Smooth muscle cell (in vitro differentiated cells): ENCODE results near the gene FAM9B. TPM values are rescaled to one million over a fixed set of nuclear protein-coding genes. Genes with fewer than 3 reads are reported as not detected.

Experiments used
- DNase-seq: peaks from one replicate; lab custom pipeline; 2025; ENCODE audit not compliant: unreplicated experiment; lab: John Stamatoyannopoulos, UW
- H2AFZ ChIP-seq: fragments of 200-600 bp; sonication (generic); 2 replicates; pipeline ENCODE4 v1.6.0; 2016; ENCODE audit warnings: antibody characterized with exemption, low read depth, mild to moderate bottlenecking
- H3F3A ChIP-seq: fragments of 200-600 bp; sonication (generic); 2 replicates; pipeline ENCODE4 v1.6.0; 2017; ENCODE audit warnings: antibody characterized with exemption, low read depth
- H3K27ac ChIP-seq: fragments of 200-600 bp; sonication (generic); 2 replicates; pipeline ENCODE4 v1.5.1; 2016; ENCODE audit warnings: low read depth, mild to moderate bottlenecking
- H3K27me3 ChIP-seq: fragments of 200-600 bp; sonication (generic); 2 replicates; pipeline ENCODE4 v1.6.1; 2016; ENCODE audit warnings: low read depth, mild to moderate bottlenecking
- H3K36me3 ChIP-seq: fragments of 200-600 bp; sonication (generic); 2 replicates; pipeline ENCODE4 v1.5.1; 2016; ENCODE audit warnings: low read depth
- H3K4me1 ChIP-seq: fragments of 200-600 bp; sonication (generic); 2 replicates; pipeline ENCODE4 v1.5.1; 2016; ENCODE audit warnings: low read depth
- H3K4me2 ChIP-seq: fragments of 200-600 bp; sonication (generic); 2 replicates; pipeline ENCODE4 v1.6.0; 2016; ENCODE audit warnings: mild to moderate bottlenecking
- H3K4me3 ChIP-seq: fragments of 200-600 bp; sonication (generic); 2 replicates; pipeline ENCODE4 v1.5.1; 2016; ENCODE audit warnings: mild to moderate bottlenecking
- H3K79me2 ChIP-seq: fragments of 200-600 bp; sonication (generic); 2 replicates; pipeline ENCODE4 v1.6.0; 2016; ENCODE audit warnings: low read depth, mild to moderate bottlenecking
- H3K9ac ChIP-seq: fragments of 200-600 bp; sonication (generic); 2 replicates; pipeline ENCODE4 v1.6.0; 2016; ENCODE audit warnings: low read depth
- H3K9me3 ChIP-seq: fragments of 200-600 bp; sonication (generic); replicated peaks from 2 replicates; pipeline ENCODE4 v1.5.1; 2016; ENCODE audit warnings: low read depth
- H4K20me1 ChIP-seq: fragments of 200-600 bp; sonication (generic); 2 replicates; pipeline ENCODE4 v1.6.0; 2016; ENCODE audit warnings: low read depth
- WGBS: methylation state at CpG from one replicate; pipeline ENCODE4 v1.1.7; 2016; ENCODE audit warnings: low lambda C conversion rate; 5-methylcytosine and 5-hydroxymethylcytosine counted together
- polyA plus RNA-seq: library from polyadenylated mRNA; unstranded; fragments of >200 nt; fragmentation: Nextera tagmentation; extraction: Ambion mirVana; gene quantifications from 2 replicates; pipeline ENCODE4 v1.2.1, GENCODE V29; 2016
- total RNA-seq: library from RNA; depleted of rRNA; stranded (reverse); fragments of >200 nt; gene quantifications from 2 replicates; pipeline ENCODE4 v1.2.3, GENCODE V29; 2014
- TF ChIP-seq, protein P1 (sequence below): fragments of 200-600 bp; sonication (generic); IDR thresholded peaks from 2 replicates; pipeline ENCODE4 v1.5.1; 2017; ENCODE audit warnings: borderline replicate concordance, mild to moderate bottlenecking, antibody characterized with exemption; ENCODE audit not compliant: insufficient read depth, poor library complexity, severe bottlenecking

The FAM9B gene
- total RNA-seq, result not detected in 2 replicates
- polyA plus RNA-seq, result not detected in 2 replicates

DNA sequence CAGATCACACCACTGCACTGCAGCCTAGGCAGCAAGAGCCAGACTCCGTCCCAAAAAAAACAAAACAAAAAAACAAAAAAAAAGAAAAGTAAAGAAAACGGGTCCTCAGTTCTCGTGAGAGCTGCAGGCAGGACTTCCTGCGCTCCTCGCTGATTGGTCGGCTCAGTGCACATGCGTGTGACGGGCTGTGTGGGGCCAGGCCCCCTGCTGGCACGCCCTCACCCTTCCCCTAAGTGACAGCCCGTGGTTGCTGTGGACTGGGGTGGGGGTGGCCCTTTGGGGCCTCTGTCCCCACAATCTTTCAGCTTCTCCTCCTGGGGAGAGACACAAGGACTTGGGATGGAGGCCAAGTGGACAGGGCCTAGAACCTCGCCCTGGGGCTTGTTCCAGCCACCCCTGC, at the start of gene FAM9B:
FAM9B (minus strand) TSS at position 139 of the 400 bp plus-strand sequence. CDS start 1,141 bp downstream, outside the sequence.
- TF ChIP-seq, protein P1, sequence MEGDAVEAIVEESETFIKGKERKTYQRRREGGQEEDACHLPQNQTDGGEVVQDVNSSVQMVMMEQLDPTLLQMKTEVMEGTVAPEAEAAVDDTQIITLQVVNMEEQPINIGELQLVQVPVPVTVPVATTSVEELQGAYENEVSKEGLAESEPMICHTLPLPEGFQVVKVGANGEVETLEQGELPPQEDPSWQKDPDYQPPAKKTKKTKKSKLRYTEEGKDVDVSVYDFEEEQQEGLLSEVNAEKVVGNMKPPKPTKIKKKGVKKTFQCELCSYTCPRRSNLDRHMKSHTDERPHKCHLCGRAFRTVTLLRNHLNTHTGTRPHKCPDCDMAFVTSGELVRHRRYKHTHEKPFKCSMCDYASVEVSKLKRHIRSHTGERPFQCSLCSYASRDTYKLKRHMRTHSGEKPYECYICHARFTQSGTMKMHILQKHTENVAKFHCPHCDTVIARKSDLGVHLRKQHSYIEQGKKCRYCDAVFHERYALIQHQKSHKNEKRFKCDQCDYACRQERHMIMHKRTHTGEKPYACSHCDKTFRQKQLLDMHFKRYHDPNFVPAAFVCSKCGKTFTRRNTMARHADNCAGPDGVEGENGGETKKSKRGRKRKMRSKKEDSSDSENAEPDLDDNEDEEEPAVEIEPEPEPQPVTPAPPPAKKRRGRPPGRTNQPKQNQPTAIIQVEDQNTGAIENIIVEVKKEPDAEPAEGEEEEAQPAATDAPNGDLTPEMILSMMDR, result no peak
- Histone ChIP-seq H3K4me2 (no peak within 1 kb of the TSS), H3K9me3 (no peaks in the 10 kb centered on the region), H3K27ac (no peak within 1 kb of the TSS), H3F3A (no peaks in the 10 kb centered on the region), H2AFZ (no peak within 1 kb of the TSS), H3K4me3 (no peak within 1 kb of the TSS), H3K4me1 (no peaks in the 10 kb centered on the region), H3K36me3 (no peaks in the 10 kb centered on the region), H3K79me2 (no peaks in the 10 kb centered on the region), H3K9ac (no peak within 1 kb of the TSS), H3K27me3 (no peaks in the 10 kb centered on the region), H4K20me1 (no peaks in the 10 kb centered on the region)
- WGBS, result 81% methylated on average over 11 of the region's 11 CpGs
- DNase-seq, result no peak

DNA sequence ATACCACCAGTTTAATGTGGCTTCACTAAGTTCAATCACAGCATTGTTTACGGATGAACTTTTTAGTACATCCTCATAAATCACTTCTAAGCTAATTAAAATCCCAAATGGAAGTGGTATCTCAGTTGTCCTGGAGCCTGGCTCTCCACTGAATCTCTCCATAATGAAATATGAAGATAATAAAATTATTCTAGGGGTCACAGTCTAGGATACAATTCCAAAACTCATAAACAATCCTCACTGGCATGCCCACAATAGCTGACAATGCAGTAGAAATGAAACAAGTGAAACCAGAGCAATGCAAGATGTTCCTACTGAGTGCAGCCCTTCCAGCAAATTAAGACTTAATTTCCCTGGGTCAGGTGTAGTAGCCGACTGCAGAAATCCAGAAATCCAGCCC, 47.3 kb upstream of the FAM9B start:
- H3K36me3 ChIP-seq, result no peaks in the 10 kb centered on the region
- H4K20me1 ChIP-seq, result no peaks in the 10 kb centered on the region
- no peaks in the 10 kb centered on the region for H3F3A ChIP-seq
- H3K79me2 ChIP-seq, result no peaks in the 10 kb centered on the region
- DNase-seq, result no peak
- no peak overlapping the region for H2AFZ ChIP-seq
- no peak overlapping the region for H3K27ac ChIP-seq
- no peaks in the 10 kb centered on the region for H3K4me1 ChIP-seq
- H3K4me2 ChIP-seq, result no peak overlapping the region
- no peak overlapping the region for H3K4me3 ChIP-seq
- 87% methylated on average over 2 of the region's 2 CpGs for WGBS
- no peaks in the 10 kb centered on the region for H3K27me3 ChIP-seq
- H3K9me3 ChIP-seq, result no peaks in the 10 kb centered on the region
- H3K9ac ChIP-seq, result no peak overlapping the region
- TF ChIP-seq, protein P1, result no peak

DNA sequence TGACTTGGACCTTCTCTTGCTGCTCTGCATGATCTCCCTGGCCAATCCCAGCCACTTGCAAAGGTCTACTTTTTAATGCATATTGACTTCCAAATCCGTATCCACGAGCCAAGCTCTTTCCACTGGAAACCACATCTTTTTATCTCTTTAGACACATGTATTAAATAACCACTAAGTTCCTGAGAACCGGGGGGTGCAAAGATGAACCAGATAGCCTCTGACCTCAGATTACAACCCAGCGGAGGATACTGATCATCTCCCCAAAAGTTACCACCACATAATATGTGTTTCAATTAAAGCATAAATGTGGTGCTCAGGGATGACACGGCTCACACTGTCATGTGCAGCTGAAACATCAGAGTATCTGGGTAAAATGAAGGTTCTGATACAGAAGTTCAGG, 40.4 kb upstream of the FAM9B start:
- WGBS, result 75% methylated on average over 5 of the region's 5 CpGs
- H3K36me3 ChIP-seq, result no peaks in the 10 kb centered on the region
- H3K9me3 ChIP-seq, result no peaks in the 10 kb centered on the region
- DNase-seq, result no peak
- no peak overlapping the region for H2AFZ ChIP-seq
- H3K4me2 ChIP-seq, result no peak overlapping the region
- H3F3A ChIP-seq, result no peaks in the 10 kb centered on the region
- H3K4me3 ChIP-seq, result no peak overlapping the region
- no peak overlapping the region for H3K27ac ChIP-seq
- H3K4me1 ChIP-seq, result no peaks in the 10 kb centered on the region
- TF ChIP-seq, protein P1, result no peak
- no peaks in the 10 kb centered on the region for H4K20me1 ChIP-seq
- no peaks in the 10 kb centered on the region for H3K79me2 ChIP-seq
- H3K9ac ChIP-seq, result no peak overlapping the region
- no peaks in the 10 kb centered on the region for H3K27me3 ChIP-seq

DNA sequence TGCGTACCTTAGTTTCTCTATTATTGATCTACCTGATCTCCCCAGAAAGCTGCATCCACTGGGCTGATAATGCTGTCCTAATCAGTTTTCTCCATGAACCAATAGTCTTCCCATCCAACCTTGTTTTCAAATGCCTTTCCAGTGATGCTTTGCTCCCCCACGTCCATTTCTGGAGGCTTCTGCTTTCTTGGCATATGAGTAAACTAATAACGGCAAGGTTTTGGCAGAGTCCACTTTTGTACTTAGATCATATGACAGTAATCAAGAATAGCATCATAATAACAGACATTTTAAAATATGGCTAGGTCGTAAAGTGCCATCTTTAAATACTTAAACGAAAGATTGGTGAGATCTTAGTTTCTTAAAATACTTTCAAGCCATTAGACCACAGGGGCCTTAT, 38.4 kb upstream of the FAM9B start:
- no peaks in the 10 kb centered on the region for H4K20me1 ChIP-seq
- H3K4me3 ChIP-seq, result no peak overlapping the region
- no peak overlapping the region for H3K27ac ChIP-seq
- no peaks in the 10 kb centered on the region for H3K36me3 ChIP-seq
- no peaks in the 10 kb centered on the region for H3K79me2 ChIP-seq
- H3F3A ChIP-seq, result no peaks in the 10 kb centered on the region
- no peak overlapping the region for H2AFZ ChIP-seq
- no peaks in the 10 kb centered on the region for H3K27me3 ChIP-seq
- TF ChIP-seq, protein P1, result no peak
- no peaks in the 10 kb centered on the region for H3K4me1 ChIP-seq
- no peak for DNase-seq
- H3K4me2 ChIP-seq, result no peak overlapping the region
- WGBS, result 83% methylated on average over 5 of the region's 5 CpGs
- no peaks in the 10 kb centered on the region for H3K9me3 ChIP-seq
- H3K9ac ChIP-seq, result no peak overlapping the region
